NCI-H524 treated with DMSO at 0.1 percent for 48 hours (cell line): Measurements from ENCODE around the gene PHLPP2.
A peak's percentile ranks its signal among the peaks of the same experiment; 100 is the strongest.

Experiments used
- DNase-seq: peaks from one replicate; lab custom pipeline; 2025; lab: John Stamatoyannopoulos, UW

PHLPP2 gene

GRCh38 chr16:71724320-71724751, at the start of gene PHLPP2:
TSS of gene PHLPP2 (minus strand) at chr16:71724701. CDS start at chr16:71714795, 9,906 bp downstream.
- no peak for DNase-seq

GRCh38 chr16:71771571-71771970, 47.1 kb upstream of the PHLPP2 start:
- no peak for DNase-seq

GRCh38 chr16:71769222-71769621, 44.7 kb upstream of the PHLPP2 start:
- DNase-seq = no peak

- DNase-seq = no peak
Measured at GRCh38 chr16:71767060-71767900, 42.8 kb upstream of the PHLPP2 start.

- no peak for DNase-seq
Measured at GRCh38 chr16:71762186-71762585, 37.7 kb upstream of the PHLPP2 start.

- DNase-seq = no peak
Measured at GRCh38 chr16:71761097-71761496, 36.6 kb upstream of the PHLPP2 start.

- no peak for DNase-seq
Measured at GRCh38 chr16:71758293-71758760, 33.8 kb upstream of the PHLPP2 start.

- DNase-seq = no peak
Measured at GRCh38 chr16:71754652-71755051, 30.2 kb upstream of the PHLPP2 start.

- no peak for DNase-seq
Measured at GRCh38 chr16:71754108-71754507, 29.6 kb upstream of the PHLPP2 start.

GRCh38 chr16:71748226-71748625, 23.7 kb upstream of the PHLPP2 start:
- DNase-seq = no peak

GRCh38 chr16:71746442-71747046, 22.0 kb upstream of the PHLPP2 start:
- no peak for DNase-seq

- no peak for DNase-seq
Measured at GRCh38 chr16:71738855-71739254, 14.4 kb upstream of the PHLPP2 start.

GRCh38 chr16:71737501-71737900, 13.0 kb upstream of the PHLPP2 start:
- DNase-seq = no peak

- DNase-seq = no peak
Measured at GRCh38 chr16:71734511-71734910, 10.0 kb upstream of the PHLPP2 start.

- DNase-seq = no peak
Measured at GRCh38 chr16:71732587-71732986, 8.1 kb upstream of the PHLPP2 start.

- no peak for DNase-seq
Measured at GRCh38 chr16:71727551-71728324, 3.2 kb upstream of the PHLPP2 start.

- DNase-seq = no peak
Measured at GRCh38 chr16:71726476-71727315, 2.2 kb upstream of the PHLPP2 start.

- peak; percentile 45 for DNase-seq
Measured at GRCh38 chr16:71723537-71724319, 773 bp downstream of the PHLPP2 start.

GRCh38 chr16:71722801-71723536, 1.5 kb downstream of the PHLPP2 start:
- no peak for DNase-seq
